HEK293 (cell line): Measurements from ENCODE around the gene ACTR1B.

Experiments
- CTCF ChIA-PET: fragments of 350-600 bp; formaldehyde crosslinking; extraction: SDS; loops from one replicate; lab custom pipeline; 2021; ENCODE audit warnings: antibody characterized with exemption; lab: Yijun Ruan, JAX
- POLR2A ChIA-PET: fragments of 300-600 bp; formaldehyde crosslinking; extraction: SDS; loops from one replicate; lab custom pipeline; 2020; ENCODE audit warnings: antibody characterized with exemption, inconsistent platforms; lab: Yijun Ruan, JAX
- H3K27ac ChIP-seq: fragments of 200-500 bp; sonication (Bioruptor generic); 2 replicates; pipeline ENCODE4 v1.5.1; 2014; ENCODE audit warnings: low read depth, low read length, control low read depth, inconsistent platforms; ENCODE audit errors: extremely low read depth
- H3K36me3 ChIP-seq, 2 experiments: fragments of 200-500 bp in 1 of 2; sonication (Bioruptor generic) in 1 of 2; 1 replicate in 1 of 2; 2 replicates in 1 of 2; pipeline ENCODE4 v1.5.1; 2014 to 2017; ENCODE audit warnings: inconsistent platforms in 2 of 2, low read length in 2 of 2; ENCODE audit not compliant: control insufficient read depth in 2 of 2, insufficient read depth in 1 of 2
- H3K4me1 ChIP-seq: fragments of 200-500 bp; sonication (Bioruptor generic); 2 replicates; pipeline ENCODE4 v1.5.1; 2014; ENCODE audit warnings: mild to moderate bottlenecking, low read length, inconsistent platforms; ENCODE audit not compliant: control insufficient read depth, insufficient read depth
- H3K4me3 ChIP-seq: 2 replicates; pipeline ENCODE4 v1.5.1; 2011; ENCODE audit warnings: low read depth, mild to moderate bottlenecking, control low read depth, low read length, moderate library complexity
- H3K9me3 ChIP-seq: fragments of 200-500 bp; sonication (Bioruptor generic); 2 replicates; pipeline ENCODE4 v1.5.1; 2014; ENCODE audit warnings: low read depth, low read length, inconsistent platforms; ENCODE audit not compliant: control insufficient read depth, insufficient read depth
- OVOL3 ChIP-seq: fragments of 450-650 bp; formaldehyde crosslinking; IDR thresholded peaks from 2 replicates; pipeline ENCODE4 v1.5.1; 2016; ENCODE audit warnings: missing biosample characterization, missing genetic modification characterization
- SP2 ChIP-seq: fragments of 450-650 bp; formaldehyde crosslinking; IDR thresholded peaks from 2 replicates; pipeline ENCODE4 v1.5.1; 2016; ENCODE audit warnings: missing biosample characterization, missing genetic modification characterization
- ZFHX2 ChIP-seq: fragments of 450-650 bp; formaldehyde crosslinking; conservative IDR thresholded peaks from 2 replicates; pipeline ENCODE4 v1.5.1; 2016; ENCODE audit warnings: missing biosample characterization, missing genetic modification characterization
- ZFP37 ChIP-seq: fragments of 450-650 bp; formaldehyde crosslinking; IDR thresholded peaks from 2 replicates; pipeline ENCODE4 v1.5.1; 2016; ENCODE audit warnings: missing biosample characterization, missing genetic modification characterization
- ZNF404 ChIP-seq: fragments of 450-650 bp; formaldehyde crosslinking; IDR thresholded peaks from 2 replicates; pipeline ENCODE4 v1.5.1; 2017; ENCODE audit warnings: missing biosample characterization, missing genetic modification characterization
- ZNF555 ChIP-seq: fragments of 450-650 bp; formaldehyde crosslinking; conservative IDR thresholded peaks from 2 replicates; pipeline ENCODE4 v1.5.1; 2017; ENCODE audit warnings: missing biosample characterization, mild to moderate bottlenecking, missing genetic modification characterization, inconsistent platforms
- ZNF571 ChIP-seq: fragments of 450-650 bp; formaldehyde crosslinking; IDR thresholded peaks from 2 replicates; pipeline ENCODE4 v1.5.0; 2017; ENCODE audit warnings: missing biosample characterization, missing genetic modification characterization
- TF ChIP-seq, protein P1 (sequence below): fragments of 450-650 bp; formaldehyde crosslinking; conservative IDR thresholded peaks from 2 replicates; pipeline ENCODE4 v1.5.1; 2016; ENCODE audit warnings: low read depth, missing biosample characterization, missing genetic modification characterization
- TF ChIP-seq, protein P2 (sequence below): IDR thresholded peaks from 2 replicates; pipeline ENCODE4 v1.6.1; 2011; ENCODE audit warnings: mild to moderate bottlenecking, low read depth, low read length, borderline replicate concordance
- TF ChIP-seq, protein P3 (sequence below): fragments of 450-650 bp; formaldehyde crosslinking; IDR thresholded peaks from 2 replicates; pipeline ENCODE4 v1.5.1; 2016; ENCODE audit warnings: missing biosample characterization, missing genetic modification characterization
- TF ChIP-seq, protein P4 (sequence below): fragments of 450-650 bp; formaldehyde crosslinking; IDR thresholded peaks from 2 replicates; pipeline ENCODE4 v1.5.1; 2016; ENCODE audit warnings: missing biosample characterization, missing genetic modification characterization
- TF ChIP-seq, protein P5 (sequence below): fragments of 450-650 bp; formaldehyde crosslinking; IDR thresholded peaks from 2 replicates; pipeline ENCODE4 v1.5.0; 2017; ENCODE audit warnings: missing biosample characterization, missing genetic modification characterization, borderline replicate concordance

Gene ACTR1B

DNA sequence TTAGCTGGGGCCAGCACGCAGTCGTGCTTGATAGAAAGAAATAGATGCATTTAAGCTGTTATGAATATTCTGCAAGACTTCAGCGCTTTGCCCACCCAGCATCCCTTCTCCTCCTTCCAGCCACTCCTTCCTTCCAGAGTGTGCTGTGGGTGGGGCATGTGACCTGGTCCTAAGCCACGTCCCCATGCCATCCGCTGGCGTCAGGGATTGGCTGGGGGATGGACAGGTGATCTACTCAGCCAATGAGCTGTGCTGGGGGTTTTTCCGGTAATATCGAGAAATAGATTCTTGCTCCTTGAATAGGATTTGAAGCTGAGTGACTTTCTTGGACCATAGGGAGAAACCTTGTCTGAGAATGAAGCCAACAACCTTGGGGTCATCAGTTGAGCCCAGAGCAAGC, 44.8 kb upstream of the ACTR1B start (continued):
- TF ChIP-seq, protein P1, sequence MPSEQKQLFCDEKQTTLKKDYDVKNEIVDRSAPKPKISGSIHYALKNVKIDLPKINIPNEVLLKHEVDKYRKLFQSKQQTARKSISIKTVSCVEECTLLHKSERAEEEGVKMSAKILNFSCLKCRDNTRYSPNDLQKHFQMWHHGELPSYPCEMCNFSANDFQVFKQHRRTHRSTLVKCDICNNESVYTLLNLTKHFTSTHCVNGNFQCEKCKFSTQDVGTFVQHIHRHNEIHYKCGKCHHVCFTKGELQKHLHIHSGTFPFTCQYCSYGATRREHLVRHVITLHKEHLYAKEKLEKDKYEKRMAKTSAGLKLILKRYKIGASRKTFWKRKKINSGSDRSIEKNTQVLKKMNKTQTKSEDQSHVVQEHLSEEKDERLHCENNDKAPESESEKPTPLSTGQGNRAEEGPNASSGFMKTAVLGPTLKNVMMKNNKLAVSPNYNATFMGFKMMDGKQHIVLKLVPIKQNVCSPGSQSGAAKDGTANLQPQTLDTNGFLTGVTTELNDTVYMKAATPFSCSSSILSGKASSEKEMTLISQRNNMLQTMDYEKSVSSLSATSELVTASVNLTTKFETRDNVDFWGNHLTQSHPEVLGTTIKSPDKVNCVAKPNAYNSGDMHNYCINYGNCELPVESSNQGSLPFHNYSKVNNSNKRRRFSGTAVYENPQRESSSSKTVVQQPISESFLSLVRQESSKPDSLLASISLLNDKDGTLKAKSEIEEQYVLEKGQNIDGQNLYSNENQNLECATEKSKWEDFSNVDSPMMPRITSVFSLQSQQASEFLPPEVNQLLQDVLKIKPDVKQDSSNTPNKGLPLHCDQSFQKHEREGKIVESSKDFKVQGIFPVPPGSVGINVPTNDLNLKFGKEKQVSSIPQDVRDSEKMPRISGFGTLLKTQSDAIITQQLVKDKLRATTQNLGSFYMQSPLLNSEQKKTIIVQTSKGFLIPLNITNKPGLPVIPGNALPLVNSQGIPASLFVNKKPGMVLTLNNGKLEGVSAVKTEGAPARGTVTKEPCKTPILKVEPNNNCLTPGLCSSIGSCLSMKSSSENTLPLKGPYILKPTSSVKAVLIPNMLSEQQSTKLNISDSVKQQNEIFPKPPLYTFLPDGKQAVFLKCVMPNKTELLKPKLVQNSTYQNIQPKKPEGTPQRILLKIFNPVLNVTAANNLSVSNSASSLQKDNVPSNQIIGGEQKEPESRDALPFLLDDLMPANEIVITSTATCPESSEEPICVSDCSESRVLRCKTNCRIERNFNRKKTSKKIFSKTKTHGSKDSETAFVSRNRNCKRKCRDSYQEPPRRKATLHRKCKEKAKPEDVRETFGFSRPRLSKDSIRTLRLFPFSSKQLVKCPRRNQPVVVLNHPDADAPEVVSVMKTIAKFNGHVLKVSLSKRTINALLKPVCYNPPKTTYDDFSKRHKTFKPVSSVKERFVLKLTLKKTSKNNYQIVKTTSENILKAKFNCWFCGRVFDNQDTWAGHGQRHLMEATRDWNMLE (tag by site-specific recombination): no peak
- TF ChIP-seq ZNF571 (tag by site-specific recombination): no peak
- TF ChIP-seq OVOL3 (tag by site-specific recombination): no peak
- TF ChIP-seq, protein P2, sequence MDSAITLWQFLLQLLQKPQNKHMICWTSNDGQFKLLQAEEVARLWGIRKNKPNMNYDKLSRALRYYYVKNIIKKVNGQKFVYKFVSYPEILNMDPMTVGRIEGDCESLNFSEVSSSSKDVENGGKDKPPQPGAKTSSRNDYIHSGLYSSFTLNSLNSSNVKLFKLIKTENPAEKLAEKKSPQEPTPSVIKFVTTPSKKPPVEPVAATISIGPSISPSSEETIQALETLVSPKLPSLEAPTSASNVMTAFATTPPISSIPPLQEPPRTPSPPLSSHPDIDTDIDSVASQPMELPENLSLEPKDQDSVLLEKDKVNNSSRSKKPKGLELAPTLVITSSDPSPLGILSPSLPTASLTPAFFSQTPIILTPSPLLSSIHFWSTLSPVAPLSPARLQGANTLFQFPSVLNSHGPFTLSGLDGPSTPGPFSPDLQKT: no peak
- TF ChIP-seq SP2 (tag by site-specific recombination): no peak
- TF ChIP-seq, all 188 proteins: peak for 0

DNA sequence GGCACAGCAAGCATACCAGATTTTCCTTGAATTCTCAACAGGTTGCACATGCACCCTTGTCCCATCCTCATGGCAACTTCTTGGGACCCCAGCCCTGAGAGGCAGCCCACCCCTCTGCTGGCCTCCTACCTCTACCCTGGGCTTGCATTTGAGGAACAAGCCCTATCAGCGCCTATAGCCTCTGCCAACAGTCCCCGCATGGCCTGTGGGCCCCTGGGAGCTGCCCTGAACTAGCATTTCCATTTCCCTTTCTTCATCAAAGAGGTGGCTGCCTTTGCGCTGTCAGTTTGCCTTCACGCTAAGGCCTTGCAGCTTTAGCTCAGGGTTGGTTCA, 44.2 kb upstream of the ACTR1B start:
- H3K4me3 ChIP-seq: no peak overlapping the region
- POLR2A ChIA-PET: no interaction called here
- CTCF ChIA-PET: interaction anchor here (0.7 to 3.4 kb wide), 5 partner anchors 8 to 677 kb away, joined by 3 to 42 read pairs (median 3); partner anchors contain the start of gene ACTR1B

More for the DNA sequence above, 44.2 kb upstream of the ACTR1B start:
- TF ChIP-seq ZNF404 (tag by site-specific recombination): no peak
- TF ChIP-seq, protein P3, sequence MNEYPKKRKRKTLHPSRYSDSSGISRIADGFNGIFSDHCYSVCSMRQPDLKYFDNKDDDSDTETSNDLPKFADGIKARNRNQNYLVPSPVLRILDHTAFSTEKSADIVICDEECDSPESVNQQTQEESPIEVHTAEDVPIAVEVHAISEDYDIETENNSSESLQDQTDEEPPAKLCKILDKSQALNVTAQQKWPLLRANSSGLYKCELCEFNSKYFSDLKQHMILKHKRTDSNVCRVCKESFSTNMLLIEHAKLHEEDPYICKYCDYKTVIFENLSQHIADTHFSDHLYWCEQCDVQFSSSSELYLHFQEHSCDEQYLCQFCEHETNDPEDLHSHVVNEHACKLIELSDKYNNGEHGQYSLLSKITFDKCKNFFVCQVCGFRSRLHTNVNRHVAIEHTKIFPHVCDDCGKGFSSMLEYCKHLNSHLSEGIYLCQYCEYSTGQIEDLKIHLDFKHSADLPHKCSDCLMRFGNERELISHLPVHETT (tag by site-specific recombination): no peak
- no peak for TF ChIP-seq ZFHX2
- TF ChIP-seq, protein P4, sequence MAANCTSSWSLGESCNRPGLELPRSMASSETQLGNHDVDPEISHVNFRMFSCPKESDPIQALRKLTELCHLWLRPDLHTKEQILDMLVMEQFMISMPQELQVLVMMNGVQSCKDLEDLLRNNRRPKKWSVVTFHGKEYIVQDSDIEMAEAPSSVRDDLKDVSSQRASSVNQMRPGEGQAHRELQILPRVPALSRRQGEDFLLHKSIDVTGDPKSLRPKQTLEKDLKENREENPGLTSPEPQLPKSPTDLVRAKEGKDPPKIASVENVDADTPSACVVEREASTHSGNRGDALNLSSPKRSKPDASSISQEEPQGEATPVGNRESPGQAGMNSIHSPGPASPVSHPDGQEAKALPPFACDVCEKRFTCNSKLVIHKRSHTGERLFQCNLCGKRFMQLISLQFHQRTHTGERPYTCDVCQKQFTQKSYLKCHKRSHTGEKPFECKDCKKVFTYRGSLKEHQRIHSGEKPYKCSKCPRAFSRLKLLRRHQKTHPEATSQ: no peak
- TF ChIP-seq, protein P5, sequence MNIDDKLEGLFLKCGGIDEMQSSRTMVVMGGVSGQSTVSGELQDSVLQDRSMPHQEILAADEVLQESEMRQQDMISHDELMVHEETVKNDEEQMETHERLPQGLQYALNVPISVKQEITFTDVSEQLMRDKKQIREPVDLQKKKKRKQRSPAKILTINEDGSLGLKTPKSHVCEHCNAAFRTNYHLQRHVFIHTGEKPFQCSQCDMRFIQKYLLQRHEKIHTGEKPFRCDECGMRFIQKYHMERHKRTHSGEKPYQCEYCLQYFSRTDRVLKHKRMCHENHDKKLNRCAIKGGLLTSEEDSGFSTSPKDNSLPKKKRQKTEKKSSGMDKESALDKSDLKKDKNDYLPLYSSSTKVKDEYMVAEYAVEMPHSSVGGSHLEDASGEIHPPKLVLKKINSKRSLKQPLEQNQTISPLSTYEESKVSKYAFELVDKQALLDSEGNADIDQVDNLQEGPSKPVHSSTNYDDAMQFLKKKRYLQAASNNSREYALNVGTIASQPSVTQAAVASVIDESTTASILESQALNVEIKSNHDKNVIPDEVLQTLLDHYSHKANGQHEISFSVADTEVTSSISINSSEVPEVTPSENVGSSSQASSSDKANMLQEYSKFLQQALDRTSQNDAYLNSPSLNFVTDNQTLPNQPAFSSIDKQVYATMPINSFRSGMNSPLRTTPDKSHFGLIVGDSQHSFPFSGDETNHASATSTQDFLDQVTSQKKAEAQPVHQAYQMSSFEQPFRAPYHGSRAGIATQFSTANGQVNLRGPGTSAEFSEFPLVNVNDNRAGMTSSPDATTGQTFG (tag by site-specific recombination): no peak
- no peak for TF ChIP-seq ZNF555 (tag by site-specific recombination)
- no peak for TF ChIP-seq ZFP37 (tag by site-specific recombination)
- TF ChIP-seq, all 188 proteins: peak for 0
- H3K36me3 ChIP-seq: no peaks in the 10 kb centered on the region
- no peaks in the 10 kb centered on the region for H3K9me3 ChIP-seq
- H3K27ac ChIP-seq: no peak overlapping the region
- no peaks in the 10 kb centered on the region for H3K4me1 ChIP-seq
